ENCODE data around the gene TSPAN32. TPM values are rescaled to one million over a fixed set of nuclear protein-coding genes. Genes with fewer than 3 reads are reported as not detected.

TSPAN32 gene
- total and polyA plus RNA-seq, 10 donors = 10.6 to 21.8 (median 17.5) TPM

DNA sequence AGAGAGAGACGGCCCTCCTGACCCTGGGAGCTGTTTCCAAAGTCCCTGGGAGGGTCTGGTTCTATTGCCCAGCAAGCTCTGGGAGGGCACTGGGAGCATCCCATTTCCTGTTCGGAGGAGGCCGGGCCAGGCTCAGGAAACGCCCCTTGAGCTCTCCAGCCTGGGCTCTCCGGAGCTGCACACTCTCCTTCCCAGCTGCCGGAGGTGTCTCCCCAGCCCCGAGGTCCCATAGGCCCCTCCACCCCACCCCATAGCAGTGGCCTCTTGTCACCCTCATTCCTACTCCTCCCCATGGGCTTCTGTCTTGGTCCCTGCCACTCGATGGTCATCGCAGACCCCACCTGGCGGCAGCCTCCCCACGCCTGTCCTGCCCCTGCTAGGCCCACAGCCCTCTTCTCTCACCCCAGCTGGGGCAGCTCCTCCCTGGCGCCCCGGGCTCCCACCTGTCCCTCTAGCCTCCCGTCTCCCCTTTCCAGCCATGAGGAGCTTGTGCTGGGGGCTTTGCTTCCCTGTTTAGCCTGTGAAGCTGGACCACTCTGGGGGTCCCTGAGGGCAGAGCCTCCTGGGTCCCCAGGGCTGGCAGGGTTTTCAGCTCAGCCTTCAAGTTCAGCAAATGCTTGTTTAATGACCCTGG lies 2.8 kb downstream of the TSPAN32 start:
- Histone ChIP-seq H3K9me3 (no peaks in the 10 kb centered on the region), H3K4me1 (peaks cover 50 to 83% (median 76%) of the 10 kb centered on the region in 6 donors), H3K36me3 (no peaks in the 10 kb centered on the region), H3K4me3 (peak overlapping the region in 1 of 8 donors; percentile 73), H3K27me3 (replicated peaks in 1 of 7) (no peaks in the 10 kb centered on the region), H3K27ac (peak overlapping the region in 7 of 8 donors; percentile 78 to 95 (median 87))
- DNase-seq = peak; percentile 76
- intact Hi-C loops (cut with DNase I; ENCODE audit: low total_unique reads) = loop anchor here (2.0 to 5.0 kb wide), 3 partner anchors 98 to 112 kb away; partner anchors contain the start of gene TSSC4
- TF ChIP-seq POLR2AphosphoS5 (IDR thresholded peaks at IDR 0.05) = peak in 2 of 3 donors; percentile 35 to 42
- TF ChIP-seq POLR2A (IDR thresholded peaks at IDR 0.05) = no peak
- TF ChIP-seq, protein P1, sequence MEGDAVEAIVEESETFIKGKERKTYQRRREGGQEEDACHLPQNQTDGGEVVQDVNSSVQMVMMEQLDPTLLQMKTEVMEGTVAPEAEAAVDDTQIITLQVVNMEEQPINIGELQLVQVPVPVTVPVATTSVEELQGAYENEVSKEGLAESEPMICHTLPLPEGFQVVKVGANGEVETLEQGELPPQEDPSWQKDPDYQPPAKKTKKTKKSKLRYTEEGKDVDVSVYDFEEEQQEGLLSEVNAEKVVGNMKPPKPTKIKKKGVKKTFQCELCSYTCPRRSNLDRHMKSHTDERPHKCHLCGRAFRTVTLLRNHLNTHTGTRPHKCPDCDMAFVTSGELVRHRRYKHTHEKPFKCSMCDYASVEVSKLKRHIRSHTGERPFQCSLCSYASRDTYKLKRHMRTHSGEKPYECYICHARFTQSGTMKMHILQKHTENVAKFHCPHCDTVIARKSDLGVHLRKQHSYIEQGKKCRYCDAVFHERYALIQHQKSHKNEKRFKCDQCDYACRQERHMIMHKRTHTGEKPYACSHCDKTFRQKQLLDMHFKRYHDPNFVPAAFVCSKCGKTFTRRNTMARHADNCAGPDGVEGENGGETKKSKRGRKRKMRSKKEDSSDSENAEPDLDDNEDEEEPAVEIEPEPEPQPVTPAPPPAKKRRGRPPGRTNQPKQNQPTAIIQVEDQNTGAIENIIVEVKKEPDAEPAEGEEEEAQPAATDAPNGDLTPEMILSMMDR (IDR thresholded peaks at IDR 0.05 in 8 of 11, conservative IDR thresholded peaks at IDR 0.05 in 3 of 11) = no peak
- 45 to 68% (median 56%) methylated on average over 14 of the region's 14 CpGs for WGBS, 5 donors

DNA sequence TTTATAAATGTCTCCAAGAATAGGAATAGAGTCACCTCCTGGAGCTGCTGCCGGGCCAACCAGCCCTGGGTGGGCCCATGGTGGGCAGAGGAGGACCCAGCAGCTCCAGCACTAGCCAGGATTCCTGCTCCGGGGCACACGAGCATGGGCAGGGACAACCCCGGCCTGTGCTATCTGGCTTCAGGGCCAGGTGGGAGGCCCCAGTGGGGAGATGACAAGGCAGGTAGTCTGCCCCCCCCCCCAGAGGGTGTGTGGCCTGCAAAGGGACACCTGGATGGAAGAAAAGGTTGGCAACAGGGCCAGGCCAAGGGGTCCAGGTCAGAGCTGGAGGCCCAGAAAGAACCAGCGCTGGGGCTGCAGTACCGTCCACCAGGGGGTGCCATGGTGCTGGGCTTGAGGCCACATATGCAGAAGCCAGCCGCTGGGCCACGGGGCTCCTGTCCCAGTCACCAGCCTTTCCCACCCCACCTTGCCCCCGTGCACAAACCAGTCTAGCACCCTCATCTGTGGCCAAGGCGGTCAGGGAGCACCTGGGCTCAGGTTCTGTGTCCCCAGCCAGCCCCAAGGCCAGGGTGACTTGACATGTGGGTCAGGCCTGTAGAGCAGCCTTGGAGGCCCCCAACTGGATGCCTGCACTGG lies 3.4 kb downstream of the TSPAN32 start:
- Histone ChIP-seq H3K9me3 (no peaks in the 10 kb centered on the region), H3K4me3 (peak overlapping the region in 3 of 8 donors; percentile 9 to 73 (median 13)), H3K27ac (peak overlapping the region in 7 of 8 donors; percentile 78 to 95 (median 87)), H3K4me1 (peaks cover 47 to 78% (median 72%) of the 10 kb centered on the region in 6 donors), H3K36me3 (no peaks in the 10 kb centered on the region), H3K27me3 (replicated peaks in 1 of 7) (no peaks in the 10 kb centered on the region)
- TF ChIP-seq POLR2AphosphoS5 (IDR thresholded peaks at IDR 0.05) (peak; percentile 30 to 66 (median 57)), POLR2A (IDR thresholded peaks at IDR 0.05) (no peak)
- TF ChIP-seq, protein P1 (IDR thresholded peaks at IDR 0.05 in 8 of 11, conservative IDR thresholded peaks at IDR 0.05 in 3 of 11) = peak; percentile 88 to 98 (median 96)
- 21 to 42% (median 33%) methylated on average over 6 to 10 of the region's 10 CpGs for WGBS, 5 donors
- DNase-seq = peak; percentile 97
- intact Hi-C loops (cut with DNase I; ENCODE audit: low total_unique reads) = loop anchor here (2.0 to 5.0 kb wide), 2 partner anchors 97 to 112 kb away; partner anchors contain the start of gene TSSC4

DNA sequence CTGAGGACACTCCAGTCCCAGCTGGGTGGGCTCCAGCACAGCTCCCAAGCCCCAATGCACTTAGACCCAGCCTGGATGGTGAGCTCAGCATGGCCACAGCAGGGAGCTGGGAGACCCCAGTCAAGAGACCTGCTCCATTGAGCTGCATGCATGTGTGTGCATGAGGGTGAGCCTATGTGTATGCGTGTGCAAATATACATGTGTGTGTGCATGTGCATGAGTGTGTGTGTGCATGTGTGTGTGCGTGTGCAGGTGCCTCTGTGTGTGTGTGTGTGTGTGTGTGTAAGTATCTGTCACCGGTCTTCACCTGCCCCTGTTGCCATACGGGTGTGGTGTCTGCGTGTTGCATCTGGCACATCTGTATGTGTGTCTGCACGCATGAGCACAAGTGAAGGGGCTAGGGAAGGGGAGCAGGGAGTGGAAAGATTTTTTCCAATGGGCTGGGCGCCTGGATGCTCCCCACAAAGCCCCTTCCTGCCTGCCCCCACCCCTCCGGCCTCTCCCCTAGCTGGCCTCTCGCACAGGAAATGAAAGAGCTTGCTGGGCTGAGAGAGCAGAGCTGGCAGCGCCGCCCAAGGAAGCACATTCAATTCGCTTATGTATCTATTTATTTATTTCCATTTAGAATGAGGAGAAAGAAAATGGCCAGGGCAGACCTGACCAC lies 4.1 kb downstream of the TSPAN32 start:
- peak overlapping the region; percentile 71 to 95 (median 87) for H3K27ac ChIP-seq
- TF ChIP-seq POLR2AphosphoS5 (IDR thresholded peaks at IDR 0.05) = peak in 1 of 3 donors; percentile 56
- peak in 1 of 3 donors; percentile 5 for TF ChIP-seq POLR2A (IDR thresholded peaks at IDR 0.05)
- TF ChIP-seq, protein P1 (IDR thresholded peaks at IDR 0.05 in 8 of 11, conservative IDR thresholded peaks at IDR 0.05 in 3 of 11) = no peak
- peak overlapping the region in 3 of 8 donors; percentile 9 to 73 (median 13) for H3K4me3 ChIP-seq
- H3K4me1 ChIP-seq = peaks cover 45 to 72% (median 65%) of the 10 kb centered on the region in 6 donors
- WGBS, 5 donors = 0 to 23% (median 11%) methylated on average over 8 to 12 of the region's 12 CpGs
- H3K9me3 ChIP-seq = no peaks in the 10 kb centered on the region
- DNase-seq = peak; percentile 86
- no peaks in the 10 kb centered on the region for H3K27me3 ChIP-seq (replicated peaks in 1 of 7)
- no peaks in the 10 kb centered on the region for H3K36me3 ChIP-seq
- intact Hi-C loops (cut with DNase I; ENCODE audit: low total_unique reads) = loop anchor here (2.0 to 5.0 kb wide), 2 partner anchors 96 to 111 kb away; partner anchors contain the start of gene TSSC4
